Measurements from ENCODE around the gene PLXNB2.

The PLXNB2 gene

GRCh38 chr22:50286275-50286674 lies 21.2 kb downstream of the PLXNB2 start:
- TF ChIP-seq, protein P1, sequence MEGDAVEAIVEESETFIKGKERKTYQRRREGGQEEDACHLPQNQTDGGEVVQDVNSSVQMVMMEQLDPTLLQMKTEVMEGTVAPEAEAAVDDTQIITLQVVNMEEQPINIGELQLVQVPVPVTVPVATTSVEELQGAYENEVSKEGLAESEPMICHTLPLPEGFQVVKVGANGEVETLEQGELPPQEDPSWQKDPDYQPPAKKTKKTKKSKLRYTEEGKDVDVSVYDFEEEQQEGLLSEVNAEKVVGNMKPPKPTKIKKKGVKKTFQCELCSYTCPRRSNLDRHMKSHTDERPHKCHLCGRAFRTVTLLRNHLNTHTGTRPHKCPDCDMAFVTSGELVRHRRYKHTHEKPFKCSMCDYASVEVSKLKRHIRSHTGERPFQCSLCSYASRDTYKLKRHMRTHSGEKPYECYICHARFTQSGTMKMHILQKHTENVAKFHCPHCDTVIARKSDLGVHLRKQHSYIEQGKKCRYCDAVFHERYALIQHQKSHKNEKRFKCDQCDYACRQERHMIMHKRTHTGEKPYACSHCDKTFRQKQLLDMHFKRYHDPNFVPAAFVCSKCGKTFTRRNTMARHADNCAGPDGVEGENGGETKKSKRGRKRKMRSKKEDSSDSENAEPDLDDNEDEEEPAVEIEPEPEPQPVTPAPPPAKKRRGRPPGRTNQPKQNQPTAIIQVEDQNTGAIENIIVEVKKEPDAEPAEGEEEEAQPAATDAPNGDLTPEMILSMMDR (IDR thresholded peaks at IDR 0.05; ENCODE audit: borderline replicate concordance, insufficient read depth, low read depth, low read length): no peak
- no peak overlapping the region for H3K4me3 ChIP-seq (ENCODE audit: low read depth, low read length)

GRCh38 chr22:50285568-50286229 lies 21.7 kb downstream of the PLXNB2 start:
- H3K4me3 ChIP-seq (ENCODE audit: low read depth, low read length): no peak overlapping the region
- TF ChIP-seq, protein P1 (IDR thresholded peaks at IDR 0.05; ENCODE audit: borderline replicate concordance, insufficient read depth, low read depth, low read length): no peak

- TF ChIP-seq, protein P1 (IDR thresholded peaks at IDR 0.05; ENCODE audit: borderline replicate concordance, insufficient read depth, low read depth, low read length): no peak
- no peak overlapping the region for H3K4me3 ChIP-seq (ENCODE audit: low read depth, low read length)
These were observed 23.0 kb downstream of the PLXNB2 start for GRCh38 chr22:50284479-50284878.

GRCh38 chr22:50283821-50284220 lies 23.6 kb downstream of the PLXNB2 start:
- TF ChIP-seq, protein P1 (IDR thresholded peaks at IDR 0.05; ENCODE audit: borderline replicate concordance, insufficient read depth, low read depth, low read length): no peak
- H3K4me3 ChIP-seq (ENCODE audit: low read depth, low read length): no peak overlapping the region

DNA sequence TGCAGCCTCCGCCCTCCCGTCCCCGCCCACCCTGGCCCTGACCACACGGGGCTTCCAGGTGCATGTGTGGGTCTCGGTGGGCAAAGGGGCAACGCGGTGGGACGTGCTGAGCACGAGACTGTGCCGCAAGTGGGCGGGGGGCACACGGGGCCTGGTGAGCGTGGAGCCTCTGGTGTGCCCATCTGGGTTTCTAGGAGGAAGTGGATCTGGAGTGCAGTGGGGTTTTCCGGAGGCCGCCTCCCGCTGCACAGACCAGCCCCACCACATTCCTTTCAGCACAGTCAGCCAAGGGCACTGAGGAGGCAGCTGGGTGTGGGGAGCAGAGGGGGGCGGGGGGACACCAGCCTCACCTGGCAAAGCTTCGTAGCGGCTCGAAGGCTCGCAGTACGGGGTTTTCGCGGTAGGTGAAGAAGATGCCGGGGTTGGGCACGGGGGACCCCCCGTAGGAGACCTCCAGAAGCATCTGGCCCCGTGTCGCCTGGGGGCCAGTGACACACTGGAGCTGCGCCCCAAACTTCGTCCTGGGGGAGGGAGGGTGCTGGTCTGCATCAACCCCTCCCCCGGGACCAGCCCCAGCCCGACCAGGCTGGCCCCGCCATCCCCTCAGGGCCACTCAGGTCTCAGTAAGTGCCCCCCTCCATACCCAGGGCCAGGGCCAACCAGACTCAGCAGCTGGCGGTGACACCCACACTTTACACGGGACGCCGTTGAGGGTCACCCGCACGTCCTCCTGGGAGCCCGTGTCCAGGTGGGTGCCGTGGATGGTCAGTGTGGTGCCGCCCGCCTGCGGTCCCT lies 24.9 kb downstream of the PLXNB2 start:
- TF ChIP-seq, protein P1 (IDR thresholded peaks at IDR 0.05; ENCODE audit: borderline replicate concordance, insufficient read depth, low read depth, low read length): no peak
- no peak overlapping the region for H3K4me3 ChIP-seq (ENCODE audit: low read depth, low read length)

DNA sequence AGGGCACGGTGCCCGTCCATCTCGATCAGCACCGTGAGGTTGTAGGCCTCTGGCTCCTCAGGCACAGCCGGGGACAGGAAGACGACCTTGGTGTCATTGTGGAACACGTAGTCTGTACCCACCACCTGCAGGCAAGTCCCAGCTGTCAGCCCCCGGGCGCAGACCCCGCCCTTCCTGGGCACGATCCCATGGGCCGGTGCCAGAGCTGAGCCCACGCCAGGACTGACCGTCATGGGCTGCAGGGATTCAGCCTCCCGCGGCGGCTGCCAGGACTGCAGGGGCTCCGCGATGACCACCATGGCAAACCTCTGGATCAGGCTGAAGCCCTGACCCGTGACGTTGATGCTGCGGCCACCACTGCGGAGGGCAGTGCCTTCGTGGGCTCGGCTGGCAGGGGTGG lies 25.5 kb downstream of the PLXNB2 start:
- H3K4me3 ChIP-seq (ENCODE audit: low read depth, low read length): no peak overlapping the region
- TF ChIP-seq, protein P1 (IDR thresholded peaks at IDR 0.05; ENCODE audit: borderline replicate concordance, insufficient read depth, low read depth, low read length): no peak

- no peak overlapping the region for H3K4me3 ChIP-seq (ENCODE audit: low read depth, low read length)
- TF ChIP-seq, protein P1 (IDR thresholded peaks at IDR 0.05; ENCODE audit: borderline replicate concordance, insufficient read depth, low read depth, low read length): no peak
These were observed 26.1 kb downstream of the PLXNB2 start for GRCh38 chr22:50281384-50281760.
